Hippocampal formation (tissue), 2 donors: ENCODE data around the gene FRY.

Experiments used
- DNase-seq, 2 donors: peaks; one replicate each; lab custom pipeline; 2025; lab: John Stamatoyannopoulos, UW

The FRY gene

GRCh38 chr13:32257649-32258048 is 226.1 kb downstream of the FRY start:
- DNase-seq = no peak

- DNase-seq = no peak
Observed at GRCh38 chr13:32259116-32259515, 227.5 kb downstream of the FRY start.

GRCh38 chr13:32261567-32261966 is 230.0 kb downstream of the FRY start:
- DNase-seq = peak; percentile 9 to 12

GRCh38 chr13:32262165-32262564 is 230.6 kb downstream of the FRY start:
- DNase-seq = no peak

- DNase-seq = no peak
Observed at GRCh38 chr13:32262619-32263018, 231.0 kb downstream of the FRY start.

GRCh38 chr13:32264407-32264806 is 232.8 kb downstream of the FRY start:
- DNase-seq = no peak

- no peak for DNase-seq
Observed at GRCh38 chr13:32265726-32266125, 234.2 kb downstream of the FRY start.

- DNase-seq = no peak
Observed at GRCh38 chr13:32266130-32266529, 234.6 kb downstream of the FRY start.

- no peak for DNase-seq
Observed at GRCh38 chr13:32267836-32268439, 236.4 kb downstream of the FRY start.

GRCh38 chr13:32272021-32272683 is 240.6 kb downstream of the FRY start:
- no peak for DNase-seq

GRCh38 chr13:32277839-32278238 is 246.3 kb downstream of the FRY start:
- no peak for DNase-seq

- DNase-seq = no peak
Observed at GRCh38 chr13:32278426-32278825, 246.9 kb downstream of the FRY start.

- no peak for DNase-seq
Observed at GRCh38 chr13:32281096-32281495, 249.5 kb downstream of the FRY start.

GRCh38 chr13:32282096-32282711 is 250.6 kb downstream of the FRY start:
- no peak for DNase-seq

GRCh38 chr13:32284927-32285632 is 253.5 kb downstream of the FRY start:
- DNase-seq = peak in 1 of 2 donors; percentile 1

- DNase-seq = no peak
Observed at GRCh38 chr13:32285633-32285965, 254.0 kb downstream of the FRY start.

- DNase-seq = no peak
Observed at GRCh38 chr13:32297206-32297605, 265.6 kb downstream of the FRY start.

- DNase-seq = no peak
Observed at GRCh38 chr13:32298695-32299094, 267.1 kb downstream of the FRY start.

GRCh38 chr13:32299893-32300292 is 268.3 kb downstream of the FRY start:
- no peak for DNase-seq

GRCh38 chr13:32300406-32300805 is 268.8 kb downstream of the FRY start:
- DNase-seq = no peak

- DNase-seq = no peak
Observed at GRCh38 chr13:32300920-32301319, 269.3 kb downstream of the FRY start.

GRCh38 chr13:32302461-32302860 is 270.9 kb downstream of the FRY start:
- no peak for DNase-seq

- DNase-seq = no peak
Observed at GRCh38 chr13:32305646-32306045, 274.1 kb downstream of the FRY start.
